ENCODE data around the gene AGAP3.

The AGAP3 gene

GRCh38 chr7:151056666-151057505 lies 29.4 kb upstream of the AGAP3 start:
- DNase-seq: no peak
- in situ Hi-C loops (cut with MboI; ENCODE audit: low pct_unique_long_range_greater_than_20kb, low sequenced_read_pairs): no loop called here

GRCh38 chr7:151057506-151057988 lies 28.7 kb upstream of the AGAP3 start, which contains the start of gene CDK5:
Gene CDK5 (minus strand): TSS chr7:151057897. CDS start chr7:151057848, 49 bp downstream.
- DNase-seq: no peak
- in situ Hi-C loops (cut with MboI; ENCODE audit: low pct_unique_long_range_greater_than_20kb, low sequenced_read_pairs): no loop called here

- peak; percentile 99 for DNase-seq
Observed at GRCh38 chr7:151057989-151058780, 28.1 kb upstream of the AGAP3 start.

GRCh38 chr7:151058781-151059366 lies 27.4 kb upstream of the AGAP3 start:
- no peak for DNase-seq
- in situ Hi-C loops (cut with MboI; ENCODE audit: low pct_unique_long_range_greater_than_20kb, low sequenced_read_pairs): no loop called here

More at GRCh38 chr7:151057989-151058780, 28.1 kb upstream of the AGAP3 start:
- in situ Hi-C loops (cut with MboI; ENCODE audit: low pct_unique_long_range_greater_than_20kb, low sequenced_read_pairs): no loop called here

- in situ Hi-C loops (cut with MboI; ENCODE audit: low pct_unique_long_range_greater_than_20kb, low sequenced_read_pairs): no loop called here
- peak; percentile 64 for DNase-seq
Observed at GRCh38 chr7:151059367-151060112, 26.7 kb upstream of the AGAP3 start, which contains the start of gene SLC4A2. Gene SLC4A2 (plus strand): TSS chr7:151059589. CDS start chr7:151061988, 2,399 bp downstream.

GRCh38 chr7:151060113-151060415 lies 26.2 kb upstream of the AGAP3 start:
- DNase-seq: no peak
- in situ Hi-C loops (cut with MboI; ENCODE audit: low pct_unique_long_range_greater_than_20kb, low sequenced_read_pairs): no loop called here

GRCh38 chr7:151060416-151061212 lies 25.7 kb upstream of the AGAP3 start:
- peak; percentile 25 for DNase-seq
- in situ Hi-C loops (cut with MboI; ENCODE audit: low pct_unique_long_range_greater_than_20kb, low sequenced_read_pairs): no loop called here

GRCh38 chr7:151061213-151062110 lies 24.8 kb upstream of the AGAP3 start:
- DNase-seq: no peak

GRCh38 chr7:151062111-151062398 lies 24.2 kb upstream of the AGAP3 start:
- no peak for DNase-seq
- in situ Hi-C loops (cut with MboI; ENCODE audit: low pct_unique_long_range_greater_than_20kb, low sequenced_read_pairs): no loop called here

More at GRCh38 chr7:151061213-151062110, 24.8 kb upstream of the AGAP3 start:
- in situ Hi-C loops (cut with MboI; ENCODE audit: low pct_unique_long_range_greater_than_20kb, low sequenced_read_pairs): no loop called here

- no peak for DNase-seq
- in situ Hi-C loops (cut with MboI; ENCODE audit: low pct_unique_long_range_greater_than_20kb, low sequenced_read_pairs): no loop called here
Observed at GRCh38 chr7:151062399-151063211, 23.7 kb upstream of the AGAP3 start.

GRCh38 chr7:151063212-151063561 lies 23.1 kb upstream of the AGAP3 start:
- no peak for DNase-seq
- in situ Hi-C loops (cut with MboI; ENCODE audit: low pct_unique_long_range_greater_than_20kb, low sequenced_read_pairs): no loop called here

GRCh38 chr7:151064454-151064853 lies 21.8 kb upstream of the AGAP3 start:
- in situ Hi-C loops (cut with MboI; ENCODE audit: low pct_unique_long_range_greater_than_20kb, low sequenced_read_pairs): no loop called here
- DNase-seq: no peak

GRCh38 chr7:151064993-151065392 lies 21.3 kb upstream of the AGAP3 start:
- in situ Hi-C loops (cut with MboI; ENCODE audit: low pct_unique_long_range_greater_than_20kb, low sequenced_read_pairs): no loop called here
- no peak for DNase-seq

- in situ Hi-C loops (cut with MboI; ENCODE audit: low pct_unique_long_range_greater_than_20kb, low sequenced_read_pairs): no loop called here
- no peak for DNase-seq
Observed at GRCh38 chr7:151065516-151065915, 20.8 kb upstream of the AGAP3 start.

- in situ Hi-C loops (cut with MboI; ENCODE audit: low pct_unique_long_range_greater_than_20kb, low sequenced_read_pairs): no loop called here
- DNase-seq: no peak
Observed at GRCh38 chr7:151066273-151066974, 19.9 kb upstream of the AGAP3 start.

GRCh38 chr7:151068069-151068773 lies 18.1 kb upstream of the AGAP3 start:
- DNase-seq: no peak
- in situ Hi-C loops (cut with MboI; ENCODE audit: low pct_unique_long_range_greater_than_20kb, low sequenced_read_pairs): no loop called here

Data from KBM-7 (cell line).